Peyer's patch (tissue), 4 donors: ENCODE results near the gene AKNA.

Source experiments
- CTCF ChIP-seq, 6 experiments: fragments of 450-650 bp in 4 of 6; fragments of 200-600 bp in 2 of 6; sonication (generic) in 1 of 6; IDR thresholded peaks; one replicate each; pipeline ENCODE4 v1.5.1; 2017 to 2019; ENCODE audit warnings: antibody characterized with exemption in 6 of 6, mild to moderate bottlenecking in 3 of 6, moderate library complexity in 1 of 6
- POLR2A ChIP-seq, 2 donors: fragments of 450-650 bp; IDR thresholded peaks; one replicate each; pipeline ENCODE4 v1.5.1; 2017; ENCODE audit warnings: antibody characterized with exemption in 2 of 2, mild to moderate bottlenecking in 2 of 2, moderate library complexity in 2 of 2

- TF ChIP-seq CTCF (IDR thresholded peaks at IDR 0.05) (peak in 1 of 6 experiments; percentile 9), POLR2A (IDR thresholded peaks at IDR 0.05) (no peak)
Observed at GRCh38 chr9:114389612-114390368, 2.0 kb upstream of the AKNA start.
